NCI-H146 treated with DMSO at 0.1 percent for 48 hours (cell line): Measurements from ENCODE around the gene FAM168B.

Source experiments
- DNase-seq: peaks from one replicate; lab custom pipeline; 2025; ENCODE audit not compliant: unreplicated experiment; lab: John Stamatoyannopoulos, UW

FAM168B gene

GRCh38 chr2:131056204-131056931 lies 36.9 kb downstream of the FAM168B start:
- DNase-seq: no peak

GRCh38 chr2:131055169-131056065 lies 37.8 kb downstream of the FAM168B start:
- no peak for DNase-seq

- no peak for DNase-seq
Observed at GRCh38 chr2:131054488-131054887, 38.8 kb downstream of the FAM168B start.

- DNase-seq: no peak
Observed at GRCh38 chr2:131052741-131053263, 40.5 kb downstream of the FAM168B start.

- no peak for DNase-seq
Observed at GRCh38 chr2:131050896-131051295, 42.4 kb downstream of the FAM168B start.

GRCh38 chr2:131049150-131049718 lies 44.0 kb downstream of the FAM168B start:
- DNase-seq: no peak

GRCh38 chr2:131048641-131049040 lies 44.6 kb downstream of the FAM168B start:
- DNase-seq: no peak

GRCh38 chr2:131047920-131048560 lies 45.2 kb downstream of the FAM168B start:
- DNase-seq: no peak

GRCh38 chr2:131046918-131047652 lies 46.2 kb downstream of the FAM168B start:
- DNase-seq: no peak

- DNase-seq: no peak
Observed at GRCh38 chr2:131046028-131046917, 47.0 kb downstream of the FAM168B start.

GRCh38 chr2:131045286-131046027 lies 47.8 kb downstream of the FAM168B start:
- no peak for DNase-seq

GRCh38 chr2:131044757-131045150 lies 48.5 kb downstream of the FAM168B start:
- DNase-seq: no peak

GRCh38 chr2:131044075-131044756 lies 49.0 kb downstream of the FAM168B start:
- DNase-seq: no peak

GRCh38 chr2:131043199-131044074 lies 49.8 kb downstream of the FAM168B start:
- DNase-seq: no peak

GRCh38 chr2:131042148-131042775 lies 51.0 kb downstream of the FAM168B start:
- no peak for DNase-seq

GRCh38 chr2:131041402-131042147 lies 51.7 kb downstream of the FAM168B start:
- DNase-seq: no peak
